ENCODE measurements around the gene PCYT1B. TPM values are rescaled to one million over a fixed set of nuclear protein-coding genes. Genes with fewer than 3 reads are reported as not detected.

The PCYT1B gene
- total RNA-seq, 2 experiments from 2014 or later = 0.04 to 0.36 TPM

GRCh38 chrX:24553011-24553410 is 94.1 kb downstream of the PCYT1B start:
- no peak for TF ChIP-seq CTCF (IDR thresholded peaks at IDR 0.05)
- Mint-ChIP-seq H3K4me1 (ENCODE audit: low read depth) (no peaks in the 10 kb centered on the region), H3K27ac (no peak overlapping the region), H3K36me3 (ENCODE audit: low read depth) (no peaks in the 10 kb centered on the region), H3K9me3 (no peaks in the 10 kb centered on the region), H3K27me3 (no peaks in the 10 kb centered on the region), H3K4me3 (no peak overlapping the region)
- ChIA-PET POLR2A (no interaction called here), CTCF (interaction anchor here (1.5 kb wide), 1 partner anchor 157 kb away, joined by 3 read pairs; no protein-coding TSS in a partner anchor)
- no peak for DNase-seq
- intact Hi-C loops (cut with micrococcal nuclease) = no loop called here
- no peak for ATAC-seq

GRCh38 chrX:24550166-24550565 is 97.0 kb downstream of the PCYT1B start:
- no peak for ATAC-seq
- TF ChIP-seq CTCF (IDR thresholded peaks at IDR 0.05) = no peak
- Mint-ChIP-seq H3K4me1 (ENCODE audit: low read depth) (no peaks in the 10 kb centered on the region), H3K27me3 (no peaks in the 10 kb centered on the region), H3K36me3 (ENCODE audit: low read depth) (no peaks in the 10 kb centered on the region), H3K9me3 (no peaks in the 10 kb centered on the region), H3K27ac (no peak overlapping the region), H3K4me3 (no peak overlapping the region)
- CTCF ChIA-PET = interaction anchor here (0.9 kb wide), 1 partner anchor 180 kb away, joined by 4 read pairs; no protein-coding TSS in a partner anchor
- intact Hi-C loops (cut with micrococcal nuclease) = no loop called here
- POLR2A ChIA-PET = no interaction called here
- DNase-seq = no peak

- no peak for ATAC-seq
- no peak for TF ChIP-seq CTCF (IDR thresholded peaks at IDR 0.05)
- intact Hi-C loops (cut with micrococcal nuclease) = no loop called here
- no peak overlapping the region for H3K4me3 Mint-ChIP-seq
- DNase-seq = no peak
- POLR2A ChIA-PET = no interaction called here
- no peaks in the 10 kb centered on the region for H3K9me3 Mint-ChIP-seq
- no peak overlapping the region for H3K27ac Mint-ChIP-seq
- no peaks in the 10 kb centered on the region for H3K27me3 Mint-ChIP-seq
- no peaks in the 10 kb centered on the region for H3K4me1 Mint-ChIP-seq (ENCODE audit: low read depth)
- CTCF ChIA-PET = interaction anchor here (0.7 kb wide), 1 partner anchor 151 kb away, joined by 3 read pairs; no protein-coding TSS in a partner anchor
- peaks cover 2% of the 10 kb centered on the region for H3K36me3 Mint-ChIP-seq (ENCODE audit: low read depth)
Observed at GRCh38 chrX:24547961-24548360, 99.2 kb downstream of the PCYT1B start.

GRCh38 chrX:24542756-24543155 is 104.4 kb downstream of the PCYT1B start:
- Mint-ChIP-seq H3K27ac (no peak overlapping the region), H3K9me3 (no peaks in the 10 kb centered on the region), H3K27me3 (no peaks in the 10 kb centered on the region), H3K36me3 (ENCODE audit: low read depth) (peaks cover 7% of the 10 kb centered on the region), H3K4me1 (ENCODE audit: low read depth) (no peaks in the 10 kb centered on the region), H3K4me3 (no peak overlapping the region)
- DNase-seq (no peak), ATAC-seq (no peak)
- ChIA-PET CTCF (interaction anchor here (0.6 kb wide), 1 partner anchor 10 kb away, joined by 4 read pairs; no protein-coding TSS in a partner anchor), POLR2A (no interaction called here)
- no peak for TF ChIP-seq CTCF (IDR thresholded peaks at IDR 0.05)
- intact Hi-C loops (cut with micrococcal nuclease) = no loop called here

GRCh38 chrX:24536551-24536950 is 110.6 kb downstream of the PCYT1B start:
- Mint-ChIP-seq H3K27ac (no peak overlapping the region), H3K4me1 (ENCODE audit: low read depth) (no peaks in the 10 kb centered on the region), H3K36me3 (ENCODE audit: low read depth) (peaks cover 18% of the 10 kb centered on the region), H3K27me3 (no peaks in the 10 kb centered on the region), H3K4me3 (no peak overlapping the region), H3K9me3 (no peaks in the 10 kb centered on the region)
- ChIA-PET CTCF (interaction anchor here (1.5 to 1.7 kb wide), 2 partner anchors 141 to 165 kb away, joined by 5 to 7 read pairs; no protein-coding TSS in a partner anchor), POLR2A (no interaction called here)
- intact Hi-C loops (cut with micrococcal nuclease) = no loop called here
- DNase-seq (no peak), ATAC-seq (no peak)
- no peak for TF ChIP-seq CTCF (IDR thresholded peaks at IDR 0.05)
